GM19328 (cell line): Measurements from ENCODE around the gene GTF2I.
"Not testable (repeated sequence)": the region's sequence is repeated elsewhere in the genome, so short reads cannot be mapped to it uniquely, and the experiment has no call there.

ENCODE experiments used
- ATAC-seq: cut with Tn5 transposase; IDR thresholded peaks from one replicate; pipeline ENCODE4 v1.9.1; 2021; ENCODE audit warnings: mild to moderate bottlenecking, moderate library complexity; ENCODE audit not compliant: unreplicated experiment

The GTF2I gene

GRCh38 chr7:74657692-74658177, at the start of gene GTF2I:
GTF2I (plus strand) TSS chr7:74657718; CDS start chr7:74689129, 31,411 bp downstream.
- ATAC-seq = no peak

GRCh38 chr7:74612015-74612829, 45.3 kb upstream of the GTF2I start:
- no peak for ATAC-seq

GRCh38 chr7:74615933-74616780, 41.4 kb upstream of the GTF2I start:
- no peak for ATAC-seq

GRCh38 chr7:74617180-74617744, 40.3 kb upstream of the GTF2I start:
- ATAC-seq = no peak

GRCh38 chr7:74619235-74619860, 38.2 kb upstream of the GTF2I start:
- ATAC-seq = no peak

- no peak for ATAC-seq
Measured at GRCh38 chr7:74622228-74622749, 35.2 kb upstream of the GTF2I start.

- no peak for ATAC-seq
Measured at GRCh38 chr7:74623135-74623534, 34.4 kb upstream of the GTF2I start.

- ATAC-seq = no peak
Measured at GRCh38 chr7:74625446-74625845, 32.1 kb upstream of the GTF2I start.

GRCh38 chr7:74627661-74628411, 29.7 kb upstream of the GTF2I start:
- ATAC-seq = no peak

- no peak for ATAC-seq
Measured at GRCh38 chr7:74632505-74632904, 25.0 kb upstream of the GTF2I start.

- ATAC-seq = no peak
Measured at GRCh38 chr7:74633451-74633921, 24.0 kb upstream of the GTF2I start.

- no peak for ATAC-seq
Measured at GRCh38 chr7:74637745-74638144, 19.8 kb upstream of the GTF2I start.

GRCh38 chr7:74650055-74650454, 7.5 kb upstream of the GTF2I start:
- ATAC-seq = peak; percentile 74

GRCh38 chr7:74650493-74651132, 6.9 kb upstream of the GTF2I start:
- peak; percentile 43 for ATAC-seq

- not testable (repeated sequence) for ATAC-seq
Measured at GRCh38 chr7:74651133-74651504, 6.4 kb upstream of the GTF2I start.

- no peak for ATAC-seq
Measured at GRCh38 chr7:74653686-74654181, 3.8 kb upstream of the GTF2I start.

- ATAC-seq = no peak
Measured at GRCh38 chr7:74654811-74655210, 2.7 kb upstream of the GTF2I start.

- ATAC-seq = no peak
Measured at GRCh38 chr7:74655324-74655723, 2.2 kb upstream of the GTF2I start.

- ATAC-seq = no peak
Measured at GRCh38 chr7:74655768-74656440, 1.6 kb upstream of the GTF2I start.
